GM19467 (cell line): ENCODE measurements around the gene RNF166.

Source experiments
- ATAC-seq: cut with Tn5 transposase; IDR thresholded peaks from one replicate; pipeline ENCODE4 v1.9.1; 2021; ENCODE audit warnings: mild to moderate bottlenecking, moderate library complexity; ENCODE audit not compliant: unreplicated experiment

The RNF166 gene

GRCh38 chr16:88739977-88740726 is 33.9 kb upstream of the RNF166 start:
- no peak for ATAC-seq

GRCh38 chr16:88739139-88739976 is 33.1 kb upstream of the RNF166 start:
- no peak for ATAC-seq

GRCh38 chr16:88738151-88739084 is 32.2 kb upstream of the RNF166 start:
- ATAC-seq = no peak

GRCh38 chr16:88737298-88738150 is 31.3 kb upstream of the RNF166 start:
- no peak for ATAC-seq

- ATAC-seq = no peak
Measured at GRCh38 chr16:88736496-88736895, 30.3 kb upstream of the RNF166 start.

GRCh38 chr16:88736088-88736487 is 29.9 kb upstream of the RNF166 start:
- no peak for ATAC-seq

- no peak for ATAC-seq
Measured at GRCh38 chr16:88735616-88736015, 29.4 kb upstream of the RNF166 start.

GRCh38 chr16:88735121-88735520 is 28.9 kb upstream of the RNF166 start:
- ATAC-seq = no peak

GRCh38 chr16:88734361-88734728 is 28.1 kb upstream of the RNF166 start:
- ATAC-seq = no peak

- ATAC-seq = no peak
Measured at GRCh38 chr16:88733630-88734360, 27.6 kb upstream of the RNF166 start.

GRCh38 chr16:88732961-88733294 is 26.7 kb upstream of the RNF166 start:
- no peak for ATAC-seq

- ATAC-seq = no peak
Measured at GRCh38 chr16:88732172-88732960, 26.2 kb upstream of the RNF166 start.

GRCh38 chr16:88731699-88732098 is 25.5 kb upstream of the RNF166 start:
- no peak for ATAC-seq

GRCh38 chr16:88730632-88731607 is 24.7 kb upstream of the RNF166 start:
- ATAC-seq = no peak

GRCh38 chr16:88727871-88728270 is 21.7 kb upstream of the RNF166 start:
- no peak for ATAC-seq

- no peak for ATAC-seq
Measured at GRCh38 chr16:88726981-88727380, 20.8 kb upstream of the RNF166 start.

GRCh38 chr16:88726408-88726749 is 20.2 kb upstream of the RNF166 start:
- no peak for ATAC-seq
